HFF-Myc (cell line): ENCODE data around the gene TRIM29.

Experiments
- DNase-seq: peaks from one replicate; pipeline ENCODE4 v3.0.0-alpha.2; 2011; ENCODE audit warnings: low read depth; ENCODE audit errors: extremely low read depth
- H3K4me3 ChIP-seq: replicated peaks from 2 replicates; pipeline ENCODE4 v1.5.1; 2011; ENCODE audit warnings: low read depth, mild to moderate bottlenecking, control low read depth, low read length
- CTCF ChIP-seq: IDR thresholded peaks from 2 replicates; pipeline ENCODE4 v1.5.1; 2012; ENCODE audit warnings: mild to moderate bottlenecking, low read depth, low read length, control low read depth; ENCODE audit errors: missing control alignments

TRIM29 gene

GRCh38 chr11:120109531-120109930 is 28.4 kb downstream of the TRIM29 start:
- no peak for TF ChIP-seq CTCF
- DNase-seq: no peak

GRCh38 chr11:120108785-120109168 is 29.1 kb downstream of the TRIM29 start:
- H3K4me3 ChIP-seq: no peak overlapping the region
- TF ChIP-seq CTCF: no peak
- DNase-seq: no peak

More at GRCh38 chr11:120109531-120109930, 28.4 kb downstream of the TRIM29 start:
- no peak overlapping the region for H3K4me3 ChIP-seq

GRCh38 chr11:120108154-120108784 is 29.6 kb downstream of the TRIM29 start:
- TF ChIP-seq CTCF: peak; percentile 99
- peak; percentile 12 for DNase-seq
- no peak overlapping the region for H3K4me3 ChIP-seq

- no peak for TF ChIP-seq CTCF
- no peak for DNase-seq
- no peak overlapping the region for H3K4me3 ChIP-seq
Measured at GRCh38 chr11:120107692-120108091, 30.2 kb downstream of the TRIM29 start.

- H3K4me3 ChIP-seq: no peak overlapping the region
- no peak for DNase-seq
- no peak for TF ChIP-seq CTCF
Measured at GRCh38 chr11:120106354-120107150, 31.4 kb downstream of the TRIM29 start.

- no peak overlapping the region for H3K4me3 ChIP-seq
- no peak for DNase-seq
- no peak for TF ChIP-seq CTCF
Measured at GRCh38 chr11:120105576-120105975, 32.3 kb downstream of the TRIM29 start.
